Upper lobe of right lung (tissue), 1 donor: ENCODE results near the gene MCOLN1. TPM values are rescaled to one million over a fixed set of nuclear protein-coding genes. Genes with fewer than 3 reads are reported as not detected.

Source experiments
- ATAC-seq: fragments of 200-7000 bp; cut with Tn5 transposase; one replicate; pipeline ENCODE4 v1.9.1; 2020; ENCODE audit warnings: mild to moderate bottlenecking, moderate library complexity
- DNase-seq: peaks from one replicate; pipeline ENCODE4 v3.0.0-alpha.2; 2020
- H3K27ac ChIP-seq: fragments of 200-600 bp; one replicate; pipeline ENCODE4 v1.8.0; 2022
- H3K27me3 ChIP-seq: fragments of 200-600 bp; one replicate; pipeline ENCODE4 v1.8.0; 2022; ENCODE audit warnings: mild to moderate bottlenecking
- H3K36me3 ChIP-seq: fragments of 200-600 bp; one replicate; pipeline ENCODE4 v1.8.0; 2022
- H3K4me1 ChIP-seq: fragments of 200-600 bp; one replicate; pipeline ENCODE4 v1.8.0; 2022
- H3K4me3 ChIP-seq: fragments of 200-600 bp; one replicate; pipeline ENCODE4 v1.8.0; 2022; ENCODE audit warnings: mild to moderate bottlenecking
- H3K9me3 ChIP-seq: fragments of 200-600 bp; one replicate; pipeline ENCODE4 v1.8.0; 2022
- CTCF ChIP-seq: fragments of 200-600 bp; IDR thresholded peaks from one replicate; pipeline ENCODE4 v1.8.0; 2022; ENCODE audit warnings: antibody characterized with exemption
- intact Hi-C: fragments of 100-400 bp; cut with DNase I; formaldehyde crosslinking; loops from one replicate; pipeline ENCODE4 v1.11.0; 2022
- total RNA-seq: library from RNA; stranded (reverse); fragmentation: NEBNext Ultra II Directional; extraction: Animal tissue kit (Norgen Biotek cat#: 25700); gene quantifications from one replicate; pipeline ENCODE4 v1.2.1, GENCODE V29; 2021
- donor health status: DM: no; HTN: yes; CAD: no; lungs with severe emphysema.

Gene MCOLN1
- total RNA-seq, 1 donor from 2014 or later: 55.0 TPM

DNA sequence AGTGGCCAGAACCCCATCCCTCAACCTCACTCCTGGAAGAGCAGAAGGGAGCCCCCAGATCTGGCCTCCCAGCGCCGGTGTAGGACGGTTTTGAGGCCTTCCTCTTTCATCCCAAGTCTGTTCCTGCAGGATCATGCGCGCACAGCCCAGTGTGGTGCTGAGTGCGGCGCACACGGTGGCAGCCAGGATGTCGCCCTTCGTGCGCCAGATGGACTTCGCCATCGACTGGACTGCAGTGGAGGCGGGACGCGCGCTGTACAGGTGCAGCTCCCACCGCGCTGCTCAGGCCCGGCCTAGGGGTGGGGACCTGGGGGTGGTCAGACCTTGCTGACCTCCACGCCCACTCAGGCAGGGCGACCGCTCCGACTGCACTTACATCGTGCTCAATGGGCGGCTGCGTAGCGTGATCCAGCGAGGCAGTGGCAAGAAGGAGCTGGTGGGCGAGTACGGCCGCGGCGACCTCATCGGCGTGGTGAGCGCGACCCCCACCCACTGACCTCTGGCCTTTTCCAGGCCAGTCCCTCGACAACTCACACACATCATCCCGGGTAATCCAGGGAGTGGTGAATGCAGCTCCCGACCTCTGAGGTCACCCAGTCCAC, 27.8 kb downstream of the MCOLN1 start:
- intact Hi-C loops: no loop called here
- Histone ChIP-seq H3K27ac (no peak overlapping the region), H3K4me1 (no peaks in the 10 kb centered on the region), H3K4me3 (no peak overlapping the region), H3K9me3 (no peaks in the 10 kb centered on the region), H3K27me3 (no peaks in the 10 kb centered on the region), H3K36me3 (peaks cover 51% of the 10 kb centered on the region)
- ATAC-seq: no peak
- no peak for TF ChIP-seq CTCF
- peak; percentile 68 for DNase-seq

GRCh38 chr19:7550987-7551761, 28.8 kb downstream of the MCOLN1 start:
- H3K27me3 ChIP-seq: no peaks in the 10 kb centered on the region
- DNase-seq (peak; percentile 92), ATAC-seq (peak; percentile 89)
- H3K36me3 ChIP-seq: peaks cover 52% of the 10 kb centered on the region
- intact Hi-C loops: no loop called here
- no peak overlapping the region for H3K27ac ChIP-seq
- H3K4me3 ChIP-seq: no peak overlapping the region
- H3K4me1 ChIP-seq: no peaks in the 10 kb centered on the region
- TF ChIP-seq CTCF: no peak
- H3K9me3 ChIP-seq: no peaks in the 10 kb centered on the region

- no peak overlapping the region for H3K27ac ChIP-seq
- H3K27me3 ChIP-seq: no peaks in the 10 kb centered on the region
- H3K4me3 ChIP-seq: no peak overlapping the region
- DNase-seq (no peak), ATAC-seq (no peak)
- no peaks in the 10 kb centered on the region for H3K4me1 ChIP-seq
- TF ChIP-seq CTCF: no peak
- no peaks in the 10 kb centered on the region for H3K9me3 ChIP-seq
- H3K36me3 ChIP-seq: peaks cover 67% of the 10 kb centered on the region
- intact Hi-C loops: no loop called here
Measured at GRCh38 chr19:7552781-7553180, 30.4 kb downstream of the MCOLN1 start.

GRCh38 chr19:7554565-7554964, 32.1 kb downstream of the MCOLN1 start:
- no peak for TF ChIP-seq CTCF
- Histone ChIP-seq H3K27me3 (no peaks in the 10 kb centered on the region), H3K9me3 (no peaks in the 10 kb centered on the region), H3K4me3 (no peak overlapping the region), H3K27ac (no peak overlapping the region), H3K36me3 (peaks cover 84% of the 10 kb centered on the region), H3K4me1 (no peaks in the 10 kb centered on the region)
- intact Hi-C loops: no loop called here
- DNase-seq (no peak), ATAC-seq (no peak)

DNA sequence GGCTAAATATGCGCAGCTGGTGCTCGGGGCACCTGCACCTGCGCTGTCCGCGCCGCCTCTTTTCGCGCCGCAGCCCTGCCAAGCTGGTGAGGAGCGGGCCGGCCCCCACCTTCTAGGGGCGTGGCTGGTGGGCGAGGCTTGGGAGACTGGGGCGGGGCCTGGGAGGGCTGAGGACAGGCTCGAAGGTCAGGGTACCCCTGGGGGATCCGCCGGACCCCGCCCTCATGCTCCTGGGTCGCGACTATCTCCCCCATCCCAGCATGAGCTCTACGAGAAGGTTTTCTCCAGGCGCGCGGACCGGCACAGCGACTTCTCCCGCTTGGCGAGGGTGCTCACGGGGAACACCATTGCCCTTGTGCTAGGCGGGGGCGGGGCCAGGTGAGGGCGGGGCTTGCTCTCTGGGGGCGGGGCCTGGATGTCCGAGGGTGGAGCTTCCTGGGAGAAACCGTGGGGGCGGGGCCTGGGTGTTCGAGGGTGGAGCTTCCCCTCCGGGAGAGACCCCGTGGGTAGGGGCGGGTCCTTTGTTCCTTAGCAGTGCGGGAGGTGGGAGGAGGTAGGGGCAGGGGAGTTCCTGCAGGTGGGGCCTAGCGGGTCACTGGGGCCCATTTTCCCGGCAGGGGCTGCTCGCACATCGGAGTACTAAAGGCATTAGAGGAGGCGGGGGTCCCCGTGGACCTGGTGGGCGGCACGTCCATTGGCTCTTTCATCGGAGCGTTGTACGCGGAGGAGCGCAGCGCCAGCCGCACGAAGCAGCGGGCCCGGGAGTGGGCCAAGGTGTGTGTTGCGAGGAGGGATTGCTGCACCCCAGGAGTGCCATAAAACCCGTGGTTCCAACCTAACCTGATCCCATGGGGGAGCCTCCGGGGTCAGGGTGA, 32.8 kb downstream of the MCOLN1 start:
- no peaks in the 10 kb centered on the region for H3K27me3 ChIP-seq
- TF ChIP-seq CTCF: no peak
- H3K27ac ChIP-seq: no peak overlapping the region
- no peaks in the 10 kb centered on the region for H3K4me1 ChIP-seq
- peak; percentile 74 for DNase-seq
- peak; percentile 21 for ATAC-seq
- H3K9me3 ChIP-seq: no peaks in the 10 kb centered on the region
- H3K4me3 ChIP-seq: no peak overlapping the region
- intact Hi-C loops: no loop called here
- peaks cover 84% of the 10 kb centered on the region for H3K36me3 ChIP-seq
